ENCODE results near the gene ANKRD33. TPM values are rescaled to one million over a fixed set of nuclear protein-coding genes. Genes with fewer than 3 reads are reported as not detected.

Gene ANKRD33
- total RNA-seq, 3 donors from 2014 or later (not counting 1 experiment from before 2014, with no cell fraction given): not detected

GRCh38 chr12:51848326-51848727 lies 39.6 kb upstream of the ANKRD33 start, which contains the start of gene FIGNL2:
FIGNL2 (minus strand) TSS chr12:51848718; CDS start chr12:51822413, 26,305 bp downstream.
- no peak for TF ChIP-seq CTCF (IDR thresholded peaks at IDR 0.05)
- peak within 1 kb of the TSS; percentile 56 for H3K4me3 Mint-ChIP-seq
- intact Hi-C loops (cut with micrococcal nuclease): no loop called here
- Histone ChIP-seq H3K4me3 (ENCODE audit: low read length) (no peak within 1 kb of the TSS), H3K27me3 (ENCODE audit: control insufficient read depth, insufficient read depth, low read length) (peaks cover 28% of the 10 kb centered on the region), H3K36me3 (ENCODE audit: control insufficient read depth, insufficient read depth, low read length) (no peaks in the 10 kb centered on the region), H3K27ac (ENCODE audit: low read length) (no peak within 1 kb of the TSS), H3K4me1 (ENCODE audit: control insufficient read depth, insufficient read depth, low read length) (peaks cover 40% of the 10 kb centered on the region), H3K9me3 (ENCODE audit: control insufficient read depth, insufficient read depth, low read length) (no peaks in the 10 kb centered on the region)
- H3K27ac Mint-ChIP-seq: no peak within 1 kb of the TSS
- no peaks in the 10 kb centered on the region for H3K9me3 Mint-ChIP-seq
- DNase-seq (no peak), ATAC-seq (no peak)
- WGBS (ENCODE audit: insufficient coverage): 12% methylated on average over 51 of the region's 51 CpGs
- H3K36me3 Mint-ChIP-seq: no peaks in the 10 kb centered on the region
- peaks cover 35 to 50% of the 10 kb centered on the region in 2 donors for H3K27me3 Mint-ChIP-seq (ENCODE audit: low read depth in 2 of 2)
- peaks cover 0 to 29% of the 10 kb centered on the region in 2 donors for H3K4me1 Mint-ChIP-seq

DNA sequence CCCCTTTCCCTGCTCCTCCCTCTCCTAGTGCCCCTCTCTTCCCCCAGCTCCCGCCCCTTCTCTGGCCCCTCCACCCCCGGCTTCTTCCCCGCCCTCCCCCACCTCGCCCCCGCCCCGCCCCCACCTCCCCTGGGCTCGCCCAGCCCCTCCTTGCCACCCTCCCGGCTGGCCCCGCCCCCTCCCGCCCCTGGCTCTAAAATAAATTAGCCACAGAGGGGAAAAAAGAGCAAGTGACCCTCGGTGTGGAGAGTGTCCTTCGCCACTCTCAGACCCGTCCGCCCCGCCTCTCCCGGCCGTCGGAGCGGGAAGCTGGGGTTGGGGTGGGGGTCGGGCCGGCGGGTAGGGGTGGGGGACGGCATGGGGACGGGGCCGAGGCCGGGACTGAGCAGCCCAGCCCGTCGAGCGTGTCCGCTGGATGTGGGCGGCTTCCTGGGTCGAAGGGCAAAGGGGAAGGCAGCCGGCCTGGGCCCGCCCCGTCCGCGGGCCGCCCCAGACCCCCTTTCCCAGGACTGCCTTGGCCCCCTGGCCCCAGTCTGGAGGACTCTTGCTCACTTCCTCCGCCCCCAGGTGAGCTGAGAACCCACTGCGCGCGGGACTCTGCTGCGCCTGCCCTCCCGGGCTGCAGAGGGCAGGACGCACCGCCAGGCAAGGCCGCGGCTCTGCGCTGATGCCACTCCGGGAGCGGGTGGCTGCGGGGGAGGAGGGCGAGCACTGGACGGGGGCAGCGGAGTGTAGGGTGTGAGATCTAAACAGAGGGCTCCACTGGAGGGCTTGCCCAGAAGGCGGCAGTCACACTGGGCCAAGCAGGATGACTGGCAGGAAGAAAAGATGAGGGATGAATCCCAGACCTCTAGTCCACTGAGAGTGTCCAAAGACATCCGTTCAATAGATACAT lies 38.8 kb upstream of the ANKRD33 start:
- ATAC-seq: no peak
- Mint-ChIP-seq H3K9me3 (no peaks in the 10 kb centered on the region), H3K27ac (no peak overlapping the region), H3K4me3 (no peak overlapping the region), H3K27me3 (ENCODE audit: low read depth in 2 of 2) (peaks cover 32 to 49% of the 10 kb centered on the region in 2 donors), H3K36me3 (no peaks in the 10 kb centered on the region), H3K4me1 (peaks cover 0 to 29% of the 10 kb centered on the region in 2 donors)
- DNase-seq: no peak
- H3K4me1 ChIP-seq (ENCODE audit: control insufficient read depth, insufficient read depth, low read length): peaks cover 40% of the 10 kb centered on the region
- no peak overlapping the region for H3K4me3 ChIP-seq (ENCODE audit: low read length)
- H3K27me3 ChIP-seq (ENCODE audit: control insufficient read depth, insufficient read depth, low read length): peaks cover 24% of the 10 kb centered on the region
- intact Hi-C loops (cut with micrococcal nuclease): no loop called here
- H3K36me3 ChIP-seq (ENCODE audit: control insufficient read depth, insufficient read depth, low read length): no peaks in the 10 kb centered on the region
- no peaks in the 10 kb centered on the region for H3K9me3 ChIP-seq (ENCODE audit: control insufficient read depth, insufficient read depth, low read length)
- WGBS (ENCODE audit: insufficient coverage): 92% methylated on average over 39 of the region's 57 CpGs
- no peak for TF ChIP-seq CTCF (IDR thresholded peaks at IDR 0.05)
- H3K27ac ChIP-seq (ENCODE audit: low read length): no peak overlapping the region

- Mint-ChIP-seq H3K9me3 (no peaks in the 10 kb centered on the region), H3K36me3 (no peaks in the 10 kb centered on the region), H3K4me1 (peaks cover 0 to 29% of the 10 kb centered on the region in 2 donors), H3K27me3 (ENCODE audit: low read depth in 2 of 2) (peaks cover 27 to 36% of the 10 kb centered on the region in 2 donors), H3K27ac (no peak overlapping the region), H3K4me3 (no peak overlapping the region)
- Histone ChIP-seq H3K9me3 (ENCODE audit: control insufficient read depth, insufficient read depth, low read length) (no peaks in the 10 kb centered on the region), H3K36me3 (ENCODE audit: control insufficient read depth, insufficient read depth, low read length) (no peaks in the 10 kb centered on the region), H3K4me1 (ENCODE audit: control insufficient read depth, insufficient read depth, low read length) (peaks cover 40% of the 10 kb centered on the region), H3K27me3 (ENCODE audit: control insufficient read depth, insufficient read depth, low read length) (peaks cover 22% of the 10 kb centered on the region), H3K27ac (ENCODE audit: low read length) (no peak overlapping the region), H3K4me3 (ENCODE audit: low read length) (no peak overlapping the region)
- WGBS (ENCODE audit: insufficient coverage): 95% methylated on average over 8 of the region's 8 CpGs
- no peak for ATAC-seq
- no peak for TF ChIP-seq CTCF (IDR thresholded peaks at IDR 0.05)
- no peak for DNase-seq
- intact Hi-C loops (cut with micrococcal nuclease): no loop called here
Observed at GRCh38 chr12:51850081-51850964, 37.6 kb upstream of the ANKRD33 start.

All from natural killer cell (primary cell).